Psoas muscle (tissue), 8 donors: ENCODE measurements around the gene MTMR1. TPM values are rescaled to one million over a fixed set of nuclear protein-coding genes. Genes with fewer than 3 reads are reported as not detected.

ENCODE experiments used
- ATAC-seq, 4 donors: fragments of 200-7000 bp; cut with Tn5 transposase; one replicate each; pipeline ENCODE4 v1.9.1; 2020; ENCODE audit warnings: moderate library complexity in 3 of 4, mild to moderate bottlenecking in 2 of 4
- DNase-seq, 2 donors: peaks; one replicate each; pipeline ENCODE4 v3.0.0-alpha.2; 2020
- H3K27ac ChIP-seq: fragments of 200-600 bp; one replicate; pipeline ENCODE4 v1.8.0; 2022
- H3K27me3 ChIP-seq, 3 donors: fragments of 200-600 bp in 1 of 3; one replicate each; pipeline versions ENCODE4 v1.6.1 to v1.8.0; 2013 to 2022; ENCODE audit warnings: low read length in 2 of 3, mild to moderate bottlenecking in 2 of 3, moderate library complexity in 1 of 3; ENCODE audit not compliant: insufficient read depth in 3 of 3
- H3K36me3 ChIP-seq, 2 donors: fragments of 200-600 bp in 1 of 2; one replicate each; pipeline versions ENCODE4 v1.6.1 to v1.8.0; 2013 to 2022; ENCODE audit warnings: low read depth in 1 of 2, mild to moderate bottlenecking in 1 of 2, moderate library complexity in 1 of 2; ENCODE audit not compliant: insufficient read depth in 1 of 2
- H3K4me1 ChIP-seq: fragments of 200-600 bp; one replicate; pipeline ENCODE4 v1.8.0; 2022
- H3K4me3 ChIP-seq: fragments of 200-600 bp; one replicate; pipeline ENCODE4 v1.8.0; 2022; ENCODE audit warnings: mild to moderate bottlenecking
- H3K9me3 ChIP-seq: fragments of 200-600 bp; one replicate; pipeline ENCODE4 v1.8.0; 2022
- WGBS, 3 donors: extraction: QIAGEN DNeasy Blood & Tissue Kit; methylation state at CpG; one replicate each; pipeline versions ENCODE4 v1.1.6 to v1.1.7; 2013; 5-methylcytosine and 5-hydroxymethylcytosine counted together
- intact Hi-C, 2 donors: fragments of 100-400 bp; cut with DNase I; formaldehyde crosslinking; loops; one replicate each; pipeline versions ENCODE4 v1.11.0 to v1.14.2; 2022
- polyA plus RNA-seq, 3 donors: library from polyadenylated mRNA; stranded (reverse); fragments of 200-250 nt; gene quantifications; one replicate each; pipeline ENCODE4 v1.2.3, GENCODE V29; 2013
- total RNA-seq, 4 donors: library from RNA; stranded (reverse); fragmentation: NEBNext Ultra II Directional in 2 of 4; extraction: Animal tissue kit (Norgen Biotek cat#: 25700) in 2 of 4; gene quantifications; one replicate each; pipeline versions ENCODE4 v1.2.1 to v1.2.4, GENCODE V29; 2021 to 2023
- TF ChIP-seq, protein P1 (sequence below): fragments of 200-600 bp; IDR thresholded peaks from one replicate; pipeline ENCODE4 v1.8.0; 2022; ENCODE audit warnings: antibody characterized with exemption
- donor health status: healthy with polysubstance abuse.
- donor health status: DM: no; HTN: no; CAD: no; lungs with moderate emphysema.
- donor health status: Bipolar disorder and iron deficiency.
- donor health status: healthy.
- donor health status: DM: yes; HTN: yes; CAD: no.
- donor health status: DM: no; HTN: no; CAD: no.
- donor health status: DM: no; HTN: no; CAD: no.
- donor health status: DM: yes; HTN: yes; CAD: no.

Gene MTMR1
- total and polyA plus RNA-seq, 7 donors = 8.9 to 48.6 (median 27.9) TPM

DNA sequence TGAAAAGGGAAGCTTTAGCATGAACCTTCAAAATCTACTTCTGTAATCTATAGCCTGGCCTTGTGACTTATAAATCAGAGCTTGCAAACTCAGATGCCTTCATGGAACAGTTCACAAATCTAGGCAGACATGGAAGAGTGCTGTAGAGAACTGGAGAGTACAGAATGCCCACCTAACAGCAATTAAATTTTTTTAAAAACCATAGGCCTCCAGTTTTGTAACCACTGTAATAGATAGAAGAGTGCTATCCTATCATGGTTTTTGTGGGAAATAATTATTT lies 10.4 kb downstream of the MTMR1 start:
- no peaks in the 10 kb centered on the region for H3K9me3 ChIP-seq
- intact Hi-C loops = no loop called here
- TF ChIP-seq, protein P1, sequence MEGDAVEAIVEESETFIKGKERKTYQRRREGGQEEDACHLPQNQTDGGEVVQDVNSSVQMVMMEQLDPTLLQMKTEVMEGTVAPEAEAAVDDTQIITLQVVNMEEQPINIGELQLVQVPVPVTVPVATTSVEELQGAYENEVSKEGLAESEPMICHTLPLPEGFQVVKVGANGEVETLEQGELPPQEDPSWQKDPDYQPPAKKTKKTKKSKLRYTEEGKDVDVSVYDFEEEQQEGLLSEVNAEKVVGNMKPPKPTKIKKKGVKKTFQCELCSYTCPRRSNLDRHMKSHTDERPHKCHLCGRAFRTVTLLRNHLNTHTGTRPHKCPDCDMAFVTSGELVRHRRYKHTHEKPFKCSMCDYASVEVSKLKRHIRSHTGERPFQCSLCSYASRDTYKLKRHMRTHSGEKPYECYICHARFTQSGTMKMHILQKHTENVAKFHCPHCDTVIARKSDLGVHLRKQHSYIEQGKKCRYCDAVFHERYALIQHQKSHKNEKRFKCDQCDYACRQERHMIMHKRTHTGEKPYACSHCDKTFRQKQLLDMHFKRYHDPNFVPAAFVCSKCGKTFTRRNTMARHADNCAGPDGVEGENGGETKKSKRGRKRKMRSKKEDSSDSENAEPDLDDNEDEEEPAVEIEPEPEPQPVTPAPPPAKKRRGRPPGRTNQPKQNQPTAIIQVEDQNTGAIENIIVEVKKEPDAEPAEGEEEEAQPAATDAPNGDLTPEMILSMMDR = no peak
- H3K36me3 ChIP-seq = peaks cover 0 to 9% of the 10 kb centered on the region in 2 donors
- no peak for DNase-seq
- H3K4me1 ChIP-seq = no peaks in the 10 kb centered on the region
- no peak overlapping the region for H3K27ac ChIP-seq
- H3K27me3 ChIP-seq = no peaks in the 10 kb centered on the region
- no peak for ATAC-seq
- H3K4me3 ChIP-seq = no peak overlapping the region

DNA sequence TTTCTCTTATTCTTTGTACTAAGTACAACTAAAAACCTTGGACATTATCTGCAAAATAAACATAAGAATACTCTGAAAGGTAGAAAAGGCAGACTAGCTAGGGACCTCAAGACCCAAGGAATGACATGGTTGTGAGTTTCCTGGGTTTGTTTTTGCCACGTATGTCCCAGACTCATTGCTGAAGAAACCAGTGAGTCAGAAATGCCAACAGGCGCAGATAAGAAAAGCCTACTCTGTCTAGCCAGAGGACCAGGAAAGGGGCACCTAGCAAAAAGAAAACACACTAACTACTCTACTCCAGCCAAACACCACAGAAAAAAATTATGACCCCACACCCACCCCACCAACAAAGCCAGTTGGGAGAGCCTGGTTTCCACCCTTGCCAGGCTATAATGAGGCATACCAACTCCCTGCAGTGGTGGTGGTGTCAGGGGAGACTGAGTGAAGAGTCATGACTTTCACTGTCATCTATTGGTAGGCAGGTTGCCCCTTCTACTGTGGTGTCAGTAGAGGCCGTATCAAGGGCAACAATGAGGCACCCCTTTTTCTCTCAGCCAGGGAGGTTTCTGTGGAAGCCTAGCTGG lies 10.9 kb downstream of the MTMR1 start:
- 78 to 100% (median 93%) methylated on average over 3 of the region's 3 CpGs for WGBS, 3 donors
- no peaks in the 10 kb centered on the region for H3K4me1 ChIP-seq
- no peaks in the 10 kb centered on the region for H3K27me3 ChIP-seq
- H3K9me3 ChIP-seq = no peaks in the 10 kb centered on the region
- ATAC-seq (no peak), DNase-seq (no peak)
- H3K4me3 ChIP-seq = no peak overlapping the region
- peaks cover 0 to 9% of the 10 kb centered on the region in 2 donors for H3K36me3 ChIP-seq
- TF ChIP-seq, protein P1 = no peak
- intact Hi-C loops = no loop called here
- no peak overlapping the region for H3K27ac ChIP-seq

DNA sequence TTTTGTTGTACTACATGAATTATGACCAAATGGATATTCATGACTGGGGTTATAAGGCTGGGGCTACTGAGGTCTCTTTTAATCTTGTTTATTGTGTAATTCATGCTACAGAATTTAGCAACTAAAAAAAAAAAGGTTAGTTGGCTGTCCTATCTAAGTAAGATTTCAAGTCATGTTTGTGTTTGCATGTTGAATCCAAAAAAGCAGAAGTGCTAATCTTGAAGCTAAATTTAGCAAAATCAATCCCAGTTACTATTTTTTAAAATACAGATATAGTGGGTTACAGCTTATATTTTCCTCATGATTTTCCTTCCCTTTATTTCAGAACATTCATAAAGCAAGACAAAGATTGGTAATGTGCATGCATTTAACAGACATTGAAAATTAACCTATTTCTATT lies 19.4 kb downstream of the MTMR1 start:
- H3K27ac ChIP-seq = no peak overlapping the region
- TF ChIP-seq, protein P1 = no peak
- ATAC-seq (no peak), DNase-seq (no peak)
- intact Hi-C loops = loop anchor here (10.0 kb wide), 1 partner anchor 748 kb away; no protein-coding TSS in a partner anchor
- no peaks in the 10 kb centered on the region for H3K36me3 ChIP-seq
- no peak overlapping the region for H3K4me3 ChIP-seq
- no peaks in the 10 kb centered on the region for H3K9me3 ChIP-seq
- H3K27me3 ChIP-seq = no peaks in the 10 kb centered on the region
- H3K4me1 ChIP-seq = no peaks in the 10 kb centered on the region

DNA sequence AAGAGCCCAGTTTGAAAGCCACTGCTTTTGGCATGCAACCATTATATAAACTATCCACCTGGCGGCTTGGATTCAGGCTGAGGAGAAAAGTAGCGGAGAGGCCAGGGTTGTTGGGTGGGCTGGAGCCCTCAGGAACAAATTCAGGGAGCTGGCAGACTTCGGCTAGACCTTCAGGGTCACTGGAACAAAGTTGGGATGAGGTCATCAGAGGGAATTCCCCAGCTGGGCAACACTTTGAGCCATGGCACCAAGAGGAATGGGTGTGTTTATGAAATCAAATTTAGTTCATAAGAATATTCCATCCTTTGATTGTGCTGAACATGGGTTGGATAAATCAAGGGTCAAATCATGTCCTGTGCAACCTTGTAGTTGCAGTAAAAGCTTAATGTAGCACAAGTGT lies 22.0 kb downstream of the MTMR1 start:
- Histone ChIP-seq H3K27me3 (no peaks in the 10 kb centered on the region), H3K36me3 (no peaks in the 10 kb centered on the region), H3K4me3 (no peak overlapping the region), H3K27ac (no peak overlapping the region), H3K9me3 (no peaks in the 10 kb centered on the region), H3K4me1 (no peaks in the 10 kb centered on the region)
- ATAC-seq (no peak), DNase-seq (no peak)
- TF ChIP-seq, protein P1 = no peak
- intact Hi-C loops = loop anchor here (5.0 to 10.0 kb wide), 2 partner anchors 33 to 750 kb away; no protein-coding TSS in a partner anchor
- WGBS, 3 donors = 47 to 56% (median 53%) methylated on average over 3 of the region's 3 CpGs

DNA sequence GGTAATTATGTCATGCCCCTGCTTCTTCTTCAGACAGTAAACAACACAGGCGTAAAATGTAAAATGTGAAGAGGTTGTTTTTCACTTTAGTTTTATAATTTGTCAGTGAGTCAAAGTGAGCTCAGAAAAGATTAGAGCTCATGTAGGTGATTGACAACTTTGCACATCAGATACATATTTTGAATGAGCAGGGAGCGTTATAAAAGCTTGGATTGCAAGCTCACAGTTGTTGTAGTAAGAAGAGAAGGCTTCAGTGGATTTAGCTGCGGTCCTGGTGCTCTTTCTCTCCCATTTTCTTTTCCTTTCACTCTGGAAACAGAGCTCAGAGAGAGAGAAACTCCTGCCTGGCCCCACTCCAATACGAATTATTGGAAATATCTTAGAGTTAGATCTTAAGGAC lies 26.4 kb downstream of the MTMR1 start:
- no peak for ATAC-seq
- Histone ChIP-seq H3K4me1 (no peaks in the 10 kb centered on the region), H3K27ac (no peak overlapping the region), H3K4me3 (no peak overlapping the region), H3K9me3 (no peaks in the 10 kb centered on the region), H3K27me3 (no peaks in the 10 kb centered on the region), H3K36me3 (no peaks in the 10 kb centered on the region)
- TF ChIP-seq, protein P1 = no peak
- no peak for DNase-seq
- intact Hi-C loops = loop anchor here (5.0 to 10.0 kb wide), 2 partner anchors 37 to 755 kb away; no protein-coding TSS in a partner anchor
- 62 to 82% (median 70%) methylated on average over 4 of the region's 4 CpGs for WGBS, 3 donors
